Effector memory CD8-positive, alpha-beta T cell (primary cell): ENCODE data around the gene LARGE1.

ENCODE experiments used
- ATAC-seq: fragments of 150-1000 bp; cut with Tn5 transposase; replicated peaks from 2 replicates; pipeline ENCODE4 v1.10.0; 2021; ENCODE audit warnings: mild to moderate bottlenecking, moderate library complexity
- DNase-seq, 3 experiments: peaks; one replicate each; pipeline ENCODE4 v3.0.0; 2021
- H3K27ac Mint-ChIP-seq, 2 donors: one replicate each; pipeline ENCODE4 v1.8.0; 2022; ENCODE audit warnings: mild to moderate bottlenecking in 2 of 2, mixed read lengths in 2 of 2, moderate library complexity in 2 of 2
- H3K27me3 Mint-ChIP-seq, 2 donors: one replicate each; pipeline ENCODE4 v1.8.0; 2022; ENCODE audit warnings: mixed read lengths in 2 of 2
- H3K36me3 Mint-ChIP-seq: one replicate; pipeline ENCODE4 v1.8.0; 2022; ENCODE audit warnings: mild to moderate bottlenecking, moderate library complexity, mixed read lengths; ENCODE audit not compliant: insufficient read depth
- H3K4me1 Mint-ChIP-seq, 2 donors: one replicate each; pipeline ENCODE4 v1.8.0; 2022; ENCODE audit warnings: low read depth in 2 of 2, mixed read lengths in 2 of 2
- H3K4me3 Mint-ChIP-seq, 2 donors: one replicate each; pipeline ENCODE4 v1.8.0; 2022; ENCODE audit warnings: mild to moderate bottlenecking in 2 of 2, mixed read lengths in 2 of 2, moderate library complexity in 2 of 2
- H3K9me3 Mint-ChIP-seq, 2 donors: one replicate each; pipeline ENCODE4 v1.8.0; 2022; ENCODE audit warnings: mixed read lengths in 2 of 2

LARGE1 gene

GRCh38 chr22:33746501-33746928 lies 173.8 kb downstream of the LARGE1 start:
- peaks cover 6 to 14% of the 10 kb centered on the region in 2 donors for H3K9me3 Mint-ChIP-seq
- DNase-seq, result no peak
- H3K4me1 Mint-ChIP-seq, result no peaks in the 10 kb centered on the region
- H3K27ac Mint-ChIP-seq, result no peak overlapping the region
- no peaks in the 10 kb centered on the region for H3K36me3 Mint-ChIP-seq
- H3K4me3 Mint-ChIP-seq, result no peak overlapping the region
- no peaks in the 10 kb centered on the region for H3K27me3 Mint-ChIP-seq
- no peak for ATAC-seq

- H3K4me1 Mint-ChIP-seq, result no peaks in the 10 kb centered on the region
- H3K27ac Mint-ChIP-seq, result no peak overlapping the region
- ATAC-seq (no peak), DNase-seq (no peak)
- H3K4me3 Mint-ChIP-seq, result no peak overlapping the region
- H3K27me3 Mint-ChIP-seq, result no peaks in the 10 kb centered on the region
- H3K9me3 Mint-ChIP-seq, result peaks cover 6 to 14% of the 10 kb centered on the region in 2 donors
- no peaks in the 10 kb centered on the region for H3K36me3 Mint-ChIP-seq
Observed at GRCh38 chr22:33745501-33745900, 174.8 kb downstream of the LARGE1 start.

GRCh38 chr22:33743756-33744155 lies 176.5 kb downstream of the LARGE1 start:
- no peak overlapping the region for H3K4me3 Mint-ChIP-seq
- DNase-seq (no peak), ATAC-seq (no peak)
- no peaks in the 10 kb centered on the region for H3K27me3 Mint-ChIP-seq
- no peak overlapping the region for H3K27ac Mint-ChIP-seq
- H3K9me3 Mint-ChIP-seq, result peaks cover 4 to 14% of the 10 kb centered on the region in 2 donors
- no peaks in the 10 kb centered on the region for H3K36me3 Mint-ChIP-seq
- H3K4me1 Mint-ChIP-seq, result no peaks in the 10 kb centered on the region

GRCh38 chr22:33741025-33741424 lies 179.3 kb downstream of the LARGE1 start:
- no peak for DNase-seq
- no peak overlapping the region for H3K4me3 Mint-ChIP-seq
- no peaks in the 10 kb centered on the region for H3K4me1 Mint-ChIP-seq
- H3K27me3 Mint-ChIP-seq, result no peaks in the 10 kb centered on the region
- H3K27ac Mint-ChIP-seq, result no peak overlapping the region
- no peak for ATAC-seq
- H3K9me3 Mint-ChIP-seq, result peaks cover 4 to 8% of the 10 kb centered on the region in 2 donors
- peaks cover 4% of the 10 kb centered on the region for H3K36me3 Mint-ChIP-seq

GRCh38 chr22:33739516-33739915 lies 180.8 kb downstream of the LARGE1 start:
- no peak for DNase-seq
- H3K4me3 Mint-ChIP-seq, result no peak overlapping the region
- no peaks in the 10 kb centered on the region for H3K27me3 Mint-ChIP-seq
- no peak overlapping the region for H3K27ac Mint-ChIP-seq
- peaks cover 4 to 8% of the 10 kb centered on the region in 2 donors for H3K9me3 Mint-ChIP-seq
- peaks cover 4% of the 10 kb centered on the region for H3K36me3 Mint-ChIP-seq
- ATAC-seq, result no peak
- no peaks in the 10 kb centered on the region for H3K4me1 Mint-ChIP-seq

- H3K27ac Mint-ChIP-seq, result no peak overlapping the region
- ATAC-seq, result no peak
Observed at GRCh38 chr22:33737662-33738061, 182.6 kb downstream of the LARGE1 start.

GRCh38 chr22:33735978-33736377 lies 184.3 kb downstream of the LARGE1 start:
- Mint-ChIP-seq H3K36me3 (peaks cover 4% of the 10 kb centered on the region), H3K4me3 (no peak overlapping the region), H3K4me1 (no peaks in the 10 kb centered on the region), H3K27me3 (no peaks in the 10 kb centered on the region), H3K27ac (no peak overlapping the region), H3K9me3 (no peaks in the 10 kb centered on the region)
- DNase-seq (no peak), ATAC-seq (no peak)

More at GRCh38 chr22:33737662-33738061, 182.6 kb downstream of the LARGE1 start:
- DNase-seq, result no peak
- Mint-ChIP-seq H3K27me3 (no peaks in the 10 kb centered on the region), H3K4me3 (no peak overlapping the region), H3K4me1 (no peaks in the 10 kb centered on the region), H3K9me3 (no peaks in the 10 kb centered on the region), H3K36me3 (peaks cover 4% of the 10 kb centered on the region)

- no peaks in the 10 kb centered on the region for H3K27me3 Mint-ChIP-seq
- H3K4me3 Mint-ChIP-seq, result no peak overlapping the region
- ATAC-seq, result no peak
- no peak overlapping the region for H3K27ac Mint-ChIP-seq
- no peaks in the 10 kb centered on the region for H3K36me3 Mint-ChIP-seq
- peaks cover 4 to 12% of the 10 kb centered on the region in 2 donors for H3K9me3 Mint-ChIP-seq
- H3K4me1 Mint-ChIP-seq, result no peaks in the 10 kb centered on the region
- DNase-seq, result no peak
Observed at GRCh38 chr22:33728847-33729246, 191.4 kb downstream of the LARGE1 start.

GRCh38 chr22:33726294-33726734 lies 194.0 kb downstream of the LARGE1 start:
- no peak for ATAC-seq
- Mint-ChIP-seq H3K4me3 (no peak overlapping the region), H3K27ac (no peak overlapping the region), H3K4me1 (no peaks in the 10 kb centered on the region), H3K9me3 (peaks cover 7 to 26% of the 10 kb centered on the region in 2 donors), H3K36me3 (no peaks in the 10 kb centered on the region), H3K27me3 (no peaks in the 10 kb centered on the region)
- no peak for DNase-seq

GRCh38 chr22:33723915-33724314 lies 196.4 kb downstream of the LARGE1 start:
- H3K4me1 Mint-ChIP-seq, result no peaks in the 10 kb centered on the region

GRCh38 chr22:33722816-33723215 lies 197.5 kb downstream of the LARGE1 start:
- DNase-seq (no peak), ATAC-seq (no peak)
- Mint-ChIP-seq H3K36me3 (no peaks in the 10 kb centered on the region), H3K27me3 (no peaks in the 10 kb centered on the region), H3K4me3 (no peak overlapping the region), H3K27ac (no peak overlapping the region), H3K9me3 (peaks cover 7 to 26% of the 10 kb centered on the region in 2 donors), H3K4me1 (no peaks in the 10 kb centered on the region)

More at GRCh38 chr22:33723915-33724314, 196.4 kb downstream of the LARGE1 start:
- Mint-ChIP-seq H3K36me3 (no peaks in the 10 kb centered on the region), H3K4me3 (no peak overlapping the region), H3K27me3 (no peaks in the 10 kb centered on the region), H3K9me3 (peaks cover 7 to 26% of the 10 kb centered on the region in 2 donors), H3K27ac (no peak overlapping the region)
- no peak for ATAC-seq
- DNase-seq, result no peak

- ATAC-seq (no peak), DNase-seq (no peak)
- Mint-ChIP-seq H3K36me3 (no peaks in the 10 kb centered on the region), H3K4me3 (no peak overlapping the region), H3K27me3 (no peaks in the 10 kb centered on the region), H3K9me3 (peaks cover 9 to 26% of the 10 kb centered on the region in 2 donors), H3K4me1 (no peaks in the 10 kb centered on the region), H3K27ac (no peak overlapping the region)
Observed at GRCh38 chr22:33720166-33720878, 200.0 kb downstream of the LARGE1 start.

- Mint-ChIP-seq H3K27ac (no peak overlapping the region), H3K9me3 (peaks cover 4 to 12% of the 10 kb centered on the region in 2 donors), H3K36me3 (no peaks in the 10 kb centered on the region), H3K4me1 (no peaks in the 10 kb centered on the region), H3K27me3 (no peaks in the 10 kb centered on the region), H3K4me3 (no peak overlapping the region)
- DNase-seq (no peak), ATAC-seq (no peak)
Observed at GRCh38 chr22:33717694-33718396, 202.4 kb downstream of the LARGE1 start.
